NOMO-1 treated with dmso at 0.1 percent for 144 hours (cell line): ENCODE results near the gene PSMA7.
"Not testable (repeated sequence)": the region's sequence is repeated elsewhere in the genome, so short reads cannot be mapped to it uniquely, and the experiment has no call there.

Source experiments
- DNase-seq: peaks from one replicate; lab custom pipeline; 2025; ENCODE audit not compliant: unreplicated experiment; lab: John Stamatoyannopoulos, UW

The PSMA7 gene

GRCh38 chr20:62120990-62121775 lies 22.0 kb downstream of the PSMA7 start:
- peak; percentile 59 for DNase-seq

DNA sequence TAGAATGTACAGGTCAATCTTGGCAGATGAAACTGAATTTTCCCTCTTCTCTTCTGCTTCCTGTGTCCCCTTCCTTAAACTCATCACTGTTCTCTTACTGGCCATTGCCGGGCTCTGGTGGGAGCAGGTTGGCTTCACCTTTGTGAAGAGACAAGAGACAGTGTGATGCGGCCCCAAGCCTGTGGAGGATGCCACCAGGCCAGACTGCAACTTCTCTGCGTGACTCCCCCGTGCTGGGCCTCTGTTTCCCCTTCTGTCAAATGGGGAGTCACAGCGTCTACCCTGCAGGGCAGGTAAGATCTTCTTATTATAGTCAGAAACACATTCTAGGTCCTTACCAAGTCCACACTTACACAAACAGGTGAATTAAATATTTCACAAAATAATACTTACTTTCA lies 22.8 kb downstream of the PSMA7 start:
- no peak for DNase-seq

DNA sequence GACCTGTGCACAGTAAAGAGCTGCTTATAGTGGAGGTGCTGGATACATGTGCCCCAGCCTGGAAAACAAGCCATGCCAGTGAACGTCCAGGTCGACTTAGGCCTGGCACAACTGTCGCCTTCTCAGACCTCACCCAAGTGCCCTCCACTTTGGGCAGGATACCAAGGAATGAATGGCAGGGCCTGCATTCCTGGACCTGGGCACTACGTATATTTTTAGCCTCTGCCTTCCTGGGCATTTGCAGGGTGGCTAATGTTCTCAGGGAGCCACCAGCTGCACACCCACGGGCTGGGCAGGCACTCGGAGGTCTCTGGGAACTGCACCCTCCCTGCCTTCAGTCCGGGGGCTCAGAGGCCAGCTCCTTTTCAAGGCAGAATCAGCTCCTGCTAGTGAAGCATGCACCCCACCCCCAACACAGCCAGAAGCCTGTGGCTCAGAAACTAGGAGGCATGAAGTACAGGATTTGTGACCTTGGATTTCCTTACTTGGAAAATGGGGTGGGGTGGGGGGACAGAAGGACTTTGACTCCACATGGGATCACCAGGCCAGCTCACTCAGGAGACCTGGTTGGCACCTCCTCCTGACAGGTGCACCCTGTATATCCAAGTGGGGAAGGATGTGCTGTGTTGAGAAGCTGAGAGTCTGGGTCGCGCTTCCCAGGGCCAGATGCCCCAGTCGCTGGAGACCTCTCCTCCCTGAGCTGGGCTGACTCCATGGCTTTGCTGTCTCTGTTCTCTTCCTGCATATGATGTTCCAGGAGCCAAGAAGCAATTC lies 23.4 kb downstream of the PSMA7 start:
- no peak for DNase-seq

DNA sequence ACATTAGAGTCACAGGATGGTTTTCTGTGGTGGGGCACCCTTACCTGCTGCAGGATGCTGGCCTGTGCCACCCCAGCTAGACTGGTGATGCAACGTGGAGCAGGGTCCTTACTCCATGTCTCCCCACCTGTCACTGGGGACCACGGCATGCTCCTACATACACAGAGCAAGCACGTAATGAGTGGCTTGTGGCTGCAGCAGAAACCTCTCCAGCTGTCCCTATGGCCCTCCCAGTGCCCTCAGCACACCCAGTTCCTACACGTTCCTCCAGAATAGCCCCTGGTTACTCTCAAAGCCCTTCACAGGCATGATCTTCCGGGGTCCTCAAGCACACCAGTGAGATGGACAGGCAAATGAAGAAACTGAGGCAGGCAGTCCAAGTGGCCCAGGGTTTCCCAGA lies 24.1 kb downstream of the PSMA7 start:
- no peak for DNase-seq

DNA sequence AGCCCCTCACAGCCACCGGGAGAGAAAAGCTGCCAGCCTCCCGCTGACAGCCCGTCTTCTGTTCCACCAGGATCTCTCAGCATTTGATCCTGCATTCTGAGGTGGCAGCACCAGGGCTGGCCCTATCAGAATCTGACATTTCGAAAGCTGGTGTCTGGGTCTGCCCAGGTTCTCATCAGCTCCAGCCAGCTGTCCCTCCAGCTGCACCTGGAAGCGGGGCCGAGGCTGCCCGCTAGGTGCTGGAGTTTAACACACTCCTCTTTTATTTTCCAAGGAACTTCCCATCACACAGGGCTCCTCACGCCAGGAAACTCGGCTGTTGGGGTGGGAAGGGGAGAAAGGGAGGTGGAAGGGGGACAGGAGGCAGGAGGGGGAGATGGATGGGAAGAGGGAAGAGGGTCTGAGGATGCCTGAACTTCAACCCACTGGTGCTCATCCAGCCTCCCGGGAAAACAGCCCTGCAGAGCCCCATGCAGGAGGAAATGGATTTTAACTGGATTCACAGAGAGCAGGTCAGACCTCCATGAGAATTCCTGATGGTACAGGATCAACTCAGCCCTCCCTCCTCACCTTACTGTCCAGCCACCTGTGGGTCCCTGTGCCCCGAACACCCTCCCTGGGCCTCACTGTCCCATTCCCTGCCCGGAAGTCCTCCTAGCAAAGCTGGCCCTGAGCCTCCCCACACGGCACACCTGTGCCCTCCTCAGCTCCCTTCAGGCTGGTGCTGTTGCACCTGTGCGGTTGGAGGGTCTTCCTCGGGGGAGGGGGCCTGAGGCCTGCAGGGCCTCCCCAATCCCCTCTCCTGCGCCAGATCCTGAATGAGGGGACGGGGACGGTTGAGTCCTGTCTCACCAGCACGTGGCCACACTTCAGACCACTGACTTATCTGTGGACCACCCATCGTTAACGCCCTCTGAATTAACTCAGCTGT lies 24.8 kb downstream of the PSMA7 start:
- no peak for DNase-seq

GRCh38 chr20:62117658-62118057 lies 25.5 kb downstream of the PSMA7 start:
- no peak for DNase-seq

GRCh38 chr20:62117362-62117646 lies 25.9 kb downstream of the PSMA7 start:
- DNase-seq = no peak

DNA sequence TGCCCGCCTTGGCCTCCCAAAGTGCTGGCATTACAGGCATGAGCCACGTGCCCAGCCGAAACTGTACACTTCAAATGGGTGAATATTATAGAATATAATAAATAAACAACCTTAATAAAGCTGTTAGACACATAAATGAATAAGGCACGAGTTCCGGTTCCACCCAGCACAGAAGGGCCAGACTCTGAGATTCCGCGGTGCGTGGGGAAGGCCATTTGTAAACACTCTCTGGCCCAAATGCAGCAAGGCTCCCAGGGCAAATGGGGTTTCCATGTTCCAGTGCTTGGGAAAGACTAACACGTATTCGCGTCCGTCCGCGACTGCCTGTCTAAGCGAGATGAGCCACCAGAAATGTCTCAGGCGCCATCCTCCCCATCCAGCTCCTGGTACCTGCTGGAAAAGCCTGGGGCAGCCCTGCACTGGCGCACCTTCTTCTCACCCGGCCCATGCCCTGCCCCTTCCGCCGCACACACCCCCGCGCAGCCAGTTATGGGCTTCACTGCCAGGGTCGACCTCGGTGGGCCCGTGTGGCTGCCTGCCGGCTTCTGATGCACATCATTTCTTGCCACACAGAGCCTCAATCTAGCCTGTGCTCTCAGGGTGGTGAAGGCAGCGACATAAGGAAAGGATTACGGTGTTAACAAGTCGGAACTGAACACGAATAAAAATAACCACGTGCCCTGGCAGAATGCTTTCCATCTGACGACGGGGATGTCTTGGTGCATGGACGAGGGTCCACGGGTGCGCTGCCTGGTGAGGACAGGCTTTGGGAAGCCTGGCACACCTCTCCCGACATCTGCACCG lies 26.4 kb downstream of the PSMA7 start:
- DNase-seq = no peak

DNA sequence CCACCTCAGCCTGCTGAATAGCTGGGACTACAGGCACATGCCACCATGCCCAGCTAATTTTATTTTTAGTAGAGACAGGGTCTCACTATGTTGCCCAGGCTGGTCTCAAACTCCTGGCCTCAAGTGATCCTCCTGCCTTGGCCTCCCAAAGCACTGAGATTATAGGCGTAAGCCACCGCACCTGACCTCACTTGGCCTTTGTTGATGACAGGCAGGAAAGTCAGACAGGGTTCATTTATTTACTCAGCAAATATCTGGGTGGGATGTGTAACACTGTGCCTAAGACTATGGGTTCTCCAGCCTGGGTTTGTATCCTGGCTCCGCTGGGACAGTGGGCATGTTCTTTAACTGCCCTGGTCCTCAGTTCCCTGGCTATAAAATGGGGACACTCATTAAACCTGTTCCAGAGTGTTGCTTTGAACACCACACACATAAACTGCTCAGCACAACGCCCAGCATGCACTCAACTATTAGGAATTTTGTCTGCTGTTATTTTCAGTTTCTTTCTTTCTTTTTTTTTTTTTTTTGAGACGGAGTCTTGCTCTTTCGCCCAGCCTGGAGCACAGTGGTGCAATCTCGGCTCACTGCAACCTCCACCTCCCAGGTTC lies 27.3 kb downstream of the PSMA7 start:
- not testable (repeated sequence) for DNase-seq

DNA sequence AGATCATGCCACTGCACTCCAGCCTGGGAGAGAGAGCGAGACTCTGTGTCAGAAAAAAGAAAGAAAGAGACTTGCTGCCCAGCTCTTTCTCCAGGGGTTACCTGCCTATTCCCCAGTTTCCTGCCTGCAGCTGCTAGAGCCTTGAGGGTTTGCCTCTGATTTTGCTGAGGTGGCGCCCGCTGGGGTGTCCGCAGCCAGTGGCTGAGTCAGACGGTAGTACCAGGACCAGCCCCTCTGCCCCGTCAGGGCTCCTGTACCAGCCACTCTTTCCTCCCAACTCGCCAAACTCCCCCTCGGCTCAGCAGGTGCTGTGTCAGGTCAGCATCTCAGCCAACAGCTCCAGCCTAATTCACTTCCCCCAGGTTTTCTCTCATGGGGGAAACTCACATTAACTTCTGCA lies 28.3 kb downstream of the PSMA7 start:
- no peak for DNase-seq

DNA sequence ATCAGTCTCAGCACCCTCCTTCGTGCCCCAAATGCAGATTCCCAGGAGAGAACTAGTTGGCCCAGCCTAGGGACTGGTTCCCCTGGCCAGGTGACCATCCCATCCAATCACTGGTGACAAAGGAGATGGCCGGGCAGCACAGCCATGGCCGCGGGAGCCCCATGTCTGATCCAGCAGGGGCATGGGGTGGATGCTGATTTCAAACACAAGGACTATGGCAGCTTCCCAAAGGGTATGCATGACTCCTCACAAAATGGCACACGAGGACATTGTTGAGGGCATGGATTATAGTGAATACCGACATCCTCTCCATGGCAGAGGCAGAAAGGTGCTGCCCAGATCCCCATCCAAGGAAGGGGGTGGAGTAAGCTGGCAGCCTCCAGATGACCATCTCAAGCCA lies 30.8 kb downstream of the PSMA7 start:
- no peak for DNase-seq

- no peak for DNase-seq
These were observed 32.0 kb downstream of the PSMA7 start for GRCh38 chr20:62111148-62111547.

DNA sequence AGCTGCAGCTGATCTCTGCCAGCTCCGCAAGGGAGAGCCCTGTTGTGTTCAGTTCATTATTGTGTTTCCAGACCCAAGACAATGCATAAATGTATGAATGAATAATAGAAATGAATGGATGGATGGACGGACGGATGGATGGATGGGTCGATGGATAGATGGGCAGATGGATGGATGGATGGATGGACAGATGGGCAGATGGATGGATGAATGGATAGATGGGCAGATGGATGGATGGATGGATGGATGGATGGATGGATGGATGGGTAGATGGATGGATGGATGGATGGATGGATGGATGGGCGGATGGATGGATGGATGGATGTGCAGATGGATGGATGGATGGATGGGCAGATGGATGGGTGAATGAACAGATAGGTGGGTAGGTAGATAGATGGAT lies 37.6 kb downstream of the PSMA7 start:
- no peak for DNase-seq

GRCh38 chr20:62104791-62105345 lies 38.3 kb downstream of the PSMA7 start:
- DNase-seq = no peak

DNA sequence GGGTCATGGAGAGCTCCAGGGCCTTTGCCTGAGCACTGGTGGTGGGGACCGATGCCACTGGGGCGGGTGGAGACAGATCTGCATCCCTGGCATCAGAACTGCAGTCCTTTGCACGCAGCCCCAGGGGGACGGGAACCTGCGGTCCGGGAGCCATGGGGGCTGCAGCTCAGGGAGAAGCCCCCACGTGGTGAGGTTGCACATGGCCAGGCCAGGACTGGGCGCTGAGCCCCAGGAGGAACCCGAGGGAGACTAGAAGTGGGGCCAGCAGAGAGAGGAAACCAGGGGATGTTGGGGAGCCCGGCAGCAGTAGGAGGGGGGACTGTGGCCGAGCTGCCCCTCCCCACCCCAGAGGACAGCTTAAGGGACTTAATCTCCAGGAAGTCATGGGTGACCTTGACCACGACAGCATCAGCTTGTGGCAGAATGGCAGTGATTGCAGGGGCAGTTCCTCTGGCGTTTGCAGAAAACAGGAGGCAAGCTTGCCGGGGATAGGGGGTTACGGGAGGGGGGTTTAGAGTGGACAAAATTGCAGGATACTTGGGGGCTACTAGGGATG lies 38.9 kb downstream of the PSMA7 start:
- no peak for DNase-seq

- no peak for DNase-seq
These were observed 39.5 kb downstream of the PSMA7 start for GRCh38 chr20:62103508-62104233.

- no peak for DNase-seq
These were observed 42.1 kb downstream of the PSMA7 start for GRCh38 chr20:62101078-62101477.

- no peak for DNase-seq
These were observed 45.2 kb downstream of the PSMA7 start for GRCh38 chr20:62097881-62098407.
